ENCODE data around the gene MS4A14.
"Not testable (repeated sequence)": the region's sequence is repeated elsewhere in the genome, so short reads cannot be mapped to it uniquely, and the experiment has no call there.

The MS4A14 gene

DNA sequence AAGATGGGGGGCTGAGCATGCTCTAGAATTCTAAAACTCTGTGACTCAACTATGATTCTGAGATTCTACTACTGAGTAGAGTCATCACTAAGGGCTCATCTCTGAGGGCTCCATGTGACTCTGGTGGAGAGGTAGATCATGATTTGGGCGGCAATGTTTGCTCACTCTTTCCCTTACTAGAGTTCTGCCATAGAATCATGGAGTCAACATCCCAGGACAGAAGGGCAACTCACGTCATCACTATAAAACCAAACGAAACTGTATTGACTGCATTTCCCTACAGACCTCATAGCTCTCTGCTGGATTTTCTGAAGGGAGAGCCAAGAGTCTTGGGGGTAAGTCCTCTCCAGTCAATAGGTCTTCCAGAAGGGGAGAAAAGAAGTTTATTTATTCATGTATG lies at the start of gene MS4A14:
Gene MS4A14 (plus strand): TSS at position 78 of the 400 bp plus-strand sequence. CDS start 120 bp downstream, at position 198.
- DNase-seq (ENCODE audit: low read depth), result no peak

DNA sequence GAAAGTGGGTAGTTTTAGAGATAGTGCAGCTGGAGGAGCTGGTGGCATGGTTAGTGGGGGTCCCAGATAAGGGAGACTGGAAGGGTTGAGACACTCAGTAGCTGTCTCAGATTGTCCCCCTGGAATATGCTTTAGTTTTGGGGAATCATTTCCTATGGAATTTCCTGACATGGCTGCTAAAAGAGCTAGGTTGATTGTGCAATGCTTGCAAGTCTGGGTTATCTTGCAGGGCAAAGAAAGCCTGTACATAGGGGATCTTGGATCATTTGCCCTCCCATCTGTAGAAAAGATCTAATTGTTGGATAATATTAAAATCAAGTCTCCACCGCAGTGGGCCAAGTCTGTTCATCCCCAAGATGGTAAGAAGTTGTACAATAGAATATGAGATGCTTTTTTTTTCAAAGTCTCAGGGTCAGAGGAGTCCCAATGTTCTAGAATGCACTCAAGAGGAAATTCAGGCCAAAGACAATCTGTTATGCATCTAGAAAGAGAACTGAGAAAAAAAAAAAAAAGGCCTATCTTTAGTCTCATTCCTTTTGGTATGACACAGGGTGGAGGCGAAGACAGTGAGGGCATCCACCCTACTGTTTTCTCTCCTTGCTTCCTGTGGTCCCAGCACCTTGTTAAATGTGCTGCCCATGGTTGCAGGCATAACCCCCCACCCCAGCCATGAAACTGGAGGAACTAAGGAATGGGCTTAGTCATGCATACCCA lies 49.0 kb upstream of the MS4A14 start:
- DNase-seq (ENCODE audit: low read depth), result no peak

DNA sequence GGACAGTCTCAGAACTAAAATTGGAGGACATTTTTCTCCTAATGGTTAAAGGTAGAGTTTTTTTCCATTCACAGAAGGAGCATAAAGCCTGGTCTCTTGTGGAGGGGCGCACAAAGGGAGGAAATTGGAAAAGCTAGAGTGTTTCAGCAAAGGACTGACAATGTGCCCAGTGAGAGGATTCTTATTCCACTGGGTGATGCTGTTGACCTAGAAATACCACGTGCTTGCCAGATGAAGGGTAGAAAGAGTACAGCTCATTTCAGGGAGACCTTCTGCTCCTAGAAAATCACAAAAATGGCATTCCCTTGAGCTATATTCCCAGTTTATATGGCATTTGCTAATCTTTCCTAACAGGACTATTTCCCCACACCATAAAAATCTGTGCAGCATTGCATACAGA lies 48.1 kb upstream of the MS4A14 start:
- no peak for DNase-seq (ENCODE audit: low read depth)

- DNase-seq (ENCODE audit: low read depth), result no peak
These were observed 46.3 kb upstream of the MS4A14 start for GRCh38 chr11:60349990-60350389.

DNA sequence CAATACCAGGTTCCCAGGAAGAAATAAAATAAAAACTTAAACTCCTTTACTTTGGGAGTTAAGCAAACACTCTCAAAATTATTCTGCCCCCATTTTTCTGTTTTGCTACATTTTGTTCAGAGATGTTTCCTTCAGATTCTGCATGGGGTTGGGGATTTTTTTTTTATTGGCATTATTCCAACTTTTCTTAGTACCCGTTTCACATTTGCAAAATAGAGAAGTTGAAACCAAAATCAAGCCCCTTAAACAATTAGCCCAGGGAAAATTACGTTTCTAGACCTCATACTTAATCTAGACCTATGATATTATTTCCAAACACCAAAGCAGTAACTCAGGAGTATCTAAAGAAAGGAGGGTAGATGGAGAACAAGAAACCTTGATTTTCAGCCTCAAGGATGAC lies 38.5 kb upstream of the MS4A14 start:
- no peak for DNase-seq (ENCODE audit: low read depth)

- DNase-seq (ENCODE audit: low read depth), result no peak
These were observed 35.6 kb upstream of the MS4A14 start for GRCh38 chr11:60360621-60361020.

DNA sequence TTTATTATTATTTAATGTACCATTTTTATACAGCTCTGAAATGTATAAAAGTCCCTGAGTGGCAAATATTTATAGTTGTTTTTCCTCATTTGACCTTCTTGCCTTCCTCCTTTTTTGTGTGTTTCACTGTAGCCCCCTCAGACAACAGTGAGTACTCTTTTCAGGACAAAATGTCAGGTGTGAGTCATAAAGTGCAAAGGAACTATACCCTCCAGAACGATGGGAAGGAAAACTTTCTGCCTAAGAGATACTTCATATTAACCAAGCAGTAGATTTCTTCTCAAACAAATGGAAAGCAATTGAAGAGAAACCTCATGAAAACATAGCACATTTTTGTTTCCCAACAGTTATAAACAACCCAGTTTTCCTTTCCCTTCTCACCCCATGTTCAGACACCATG lies 34.0 kb upstream of the MS4A14 start:
- DNase-seq (ENCODE audit: low read depth), result no peak

DNA sequence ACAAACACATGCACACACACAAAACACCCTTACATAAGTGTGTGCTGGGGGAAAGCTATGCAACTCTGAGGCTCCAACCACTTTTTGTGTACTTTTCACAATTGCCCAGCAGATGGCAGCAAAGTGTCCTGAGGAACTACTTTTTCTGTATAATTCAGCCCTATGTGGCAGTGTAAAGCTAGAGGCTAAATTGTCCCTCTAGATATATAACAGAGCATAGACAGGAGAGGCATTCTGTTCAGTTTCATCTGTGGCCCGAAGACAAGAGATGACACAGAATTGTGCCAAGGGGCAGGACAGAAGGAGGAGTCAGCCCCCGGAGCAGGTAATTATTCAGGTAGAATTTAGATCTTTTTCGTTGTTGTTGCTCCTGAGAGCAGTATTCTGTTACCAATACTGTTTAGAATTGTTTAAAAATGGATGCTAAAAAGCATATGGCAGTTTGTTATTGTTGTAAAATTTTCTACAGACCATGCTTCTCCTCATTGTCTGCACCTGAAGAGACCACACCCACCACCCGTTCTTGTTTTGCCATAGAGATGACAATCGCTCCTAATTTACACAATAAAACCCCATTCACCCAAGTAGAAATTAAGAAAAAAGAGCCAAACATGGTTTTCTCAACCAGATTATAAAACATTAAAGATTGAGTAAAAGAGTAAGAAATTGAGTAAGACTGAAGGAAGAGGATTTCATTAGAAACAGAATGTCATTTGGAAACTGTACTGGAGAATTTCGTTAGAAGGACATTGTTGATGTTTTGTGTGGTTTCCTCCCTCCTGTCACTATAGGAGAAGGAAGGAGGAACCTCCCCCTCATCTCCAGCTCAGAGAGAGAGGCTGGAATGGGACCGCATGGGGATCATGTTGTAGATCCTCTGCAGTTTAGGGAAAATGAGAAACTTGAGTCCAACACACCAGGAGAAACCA lies 32.5 kb upstream of the MS4A14 start:
- DNase-seq (ENCODE audit: low read depth), result peak; percentile 2

- DNase-seq (ENCODE audit: low read depth), result not testable (repeated sequence)
These were observed 29.9 kb upstream of the MS4A14 start for GRCh38 chr11:60366262-60366904.

DNA sequence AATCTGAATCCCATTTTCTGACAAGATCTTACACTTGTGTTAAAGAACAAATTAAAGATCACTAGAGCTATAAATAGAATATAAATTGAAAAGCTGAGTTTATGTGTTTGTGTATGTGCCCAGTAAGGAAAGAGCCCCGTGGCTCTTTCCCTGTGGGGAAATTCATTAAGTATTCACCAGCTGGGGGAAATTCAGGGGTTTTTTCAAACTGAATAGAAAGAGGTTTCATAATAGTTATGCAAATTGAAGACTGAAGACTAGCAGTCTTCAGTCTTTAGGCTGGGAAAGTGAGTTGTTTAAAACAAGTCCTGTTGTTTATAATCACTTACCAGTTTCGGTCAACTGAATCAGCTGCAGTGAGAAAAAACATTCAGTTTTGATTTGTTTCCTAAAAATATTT lies 29.2 kb upstream of the MS4A14 start:
- no peak for DNase-seq (ENCODE audit: low read depth)

DNA sequence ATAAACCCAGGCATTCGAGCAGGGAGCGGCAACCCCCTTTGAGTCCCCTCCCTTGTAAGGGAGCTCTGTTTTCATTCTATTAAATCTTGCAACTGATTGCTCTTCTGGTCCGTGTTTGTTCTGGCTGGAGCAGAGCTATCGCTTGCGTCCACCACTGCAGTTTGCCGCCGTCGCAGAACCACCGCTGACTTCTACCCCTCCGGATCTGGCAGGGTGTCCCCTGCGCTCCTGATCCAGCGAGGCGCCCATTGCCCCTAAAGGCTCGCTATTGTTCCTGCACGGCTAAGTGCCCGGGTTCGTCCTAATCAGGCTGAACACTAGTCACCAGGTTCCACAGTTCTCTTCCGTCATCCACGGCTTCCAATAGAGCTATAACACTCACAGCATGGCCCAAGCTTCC lies 28.4 kb upstream of the MS4A14 start:
- no peak for DNase-seq (ENCODE audit: low read depth)

DNA sequence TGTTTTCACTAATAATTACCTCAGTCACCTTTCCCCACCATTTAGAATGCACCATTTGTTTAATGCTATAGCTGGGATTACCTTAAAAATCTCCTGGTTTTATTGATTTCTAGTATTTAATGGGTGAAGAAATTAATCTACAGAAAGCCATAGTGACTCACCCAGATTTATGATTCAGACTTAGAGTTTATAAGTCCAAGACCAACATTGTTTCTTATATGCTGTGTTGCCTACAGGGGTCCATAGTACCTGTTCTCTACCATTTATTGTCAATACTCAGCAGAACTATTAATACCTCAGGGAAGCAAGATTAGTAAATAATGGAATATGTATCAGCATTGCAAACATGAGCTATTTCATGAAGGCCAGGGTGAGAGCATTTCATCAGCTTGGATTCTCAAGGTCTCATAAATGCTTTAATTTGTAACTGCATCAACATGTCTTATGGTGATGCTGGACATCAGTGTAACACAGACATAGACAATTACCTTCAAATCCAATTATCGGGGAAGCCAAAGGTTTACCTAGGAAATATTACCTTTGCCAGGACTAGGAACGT lies 25.9 kb upstream of the MS4A14 start:
- no peak for DNase-seq (ENCODE audit: low read depth)

- DNase-seq (ENCODE audit: low read depth), result no peak
These were observed 25.4 kb upstream of the MS4A14 start for GRCh38 chr11:60370811-60371298.

GRCh38 chr11:60371386-60371785 lies 24.9 kb upstream of the MS4A14 start:
- DNase-seq (ENCODE audit: low read depth), result no peak

- DNase-seq (ENCODE audit: low read depth), result no peak
These were observed 24.4 kb upstream of the MS4A14 start for GRCh38 chr11:60371854-60372253.

- no peak for DNase-seq (ENCODE audit: low read depth)
These were observed 23.5 kb upstream of the MS4A14 start for GRCh38 chr11:60372767-60373166.

DNA sequence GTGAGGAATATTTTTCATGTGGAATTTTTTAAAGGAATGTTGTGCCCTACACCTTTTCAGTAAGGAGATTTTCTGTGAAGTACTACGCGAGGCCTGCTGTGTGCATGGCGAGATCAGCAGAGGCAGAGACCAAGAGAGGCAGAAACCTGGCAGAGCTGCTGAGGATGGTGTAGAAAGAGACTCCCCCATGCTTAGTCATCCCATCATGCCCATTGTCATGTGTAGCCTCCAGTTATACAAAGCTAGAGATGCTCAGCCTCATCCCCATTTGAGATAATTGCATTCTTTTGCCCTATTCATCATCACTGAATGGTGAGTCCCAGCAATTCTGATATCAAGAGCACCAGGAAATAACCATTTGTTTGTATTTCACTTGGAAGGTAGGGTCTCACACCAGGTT lies 20.9 kb upstream of the MS4A14 start:
- DNase-seq (ENCODE audit: low read depth), result no peak

GRCh38 chr11:60376601-60377000 lies 19.7 kb upstream of the MS4A14 start:
- no peak for DNase-seq (ENCODE audit: low read depth)

DNA sequence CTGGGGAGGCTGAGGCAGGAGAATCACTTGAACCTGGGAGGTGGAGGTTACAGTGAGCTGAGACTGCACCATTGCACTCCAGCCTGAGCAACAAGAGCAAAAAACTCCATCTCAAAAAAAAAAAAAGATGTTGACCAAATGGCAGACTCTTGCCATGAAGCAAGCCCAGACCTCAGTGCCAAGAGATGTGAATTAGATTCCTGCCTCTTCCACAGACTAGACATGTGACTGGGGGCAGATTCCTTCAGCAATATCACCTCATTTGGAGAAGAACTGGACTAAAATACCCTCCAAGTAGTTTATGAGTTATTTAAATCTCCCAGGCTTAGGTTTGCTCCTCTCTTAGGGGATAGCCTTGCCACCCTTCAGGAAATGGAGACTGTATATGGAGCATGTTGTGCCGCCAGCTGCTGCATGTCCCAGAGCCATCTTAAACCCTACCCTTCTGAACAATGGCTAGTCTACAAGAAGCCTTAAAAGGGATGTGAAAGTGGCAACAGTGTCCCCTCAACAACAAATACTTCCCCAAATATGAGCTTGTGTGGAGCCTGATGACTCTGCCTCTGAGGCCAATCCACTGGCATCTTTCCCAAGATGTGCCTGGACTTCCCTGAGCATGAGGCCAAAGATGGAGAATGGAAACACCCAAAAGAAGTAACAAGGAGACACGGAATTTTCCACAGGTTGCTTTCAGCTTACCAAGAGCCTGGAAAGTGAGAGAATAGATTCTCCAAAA lies 18.7 kb upstream of the MS4A14 start:
- no peak for DNase-seq (ENCODE audit: low read depth)

- no peak for DNase-seq (ENCODE audit: low read depth)
These were observed 17.9 kb upstream of the MS4A14 start, which contains the start of gene MS4A7 for GRCh38 chr11:60378354-60378753. MS4A7 (plus strand) TSS chr11:60378532; CDS start chr11:60383142, 4,610 bp downstream.

DNA sequence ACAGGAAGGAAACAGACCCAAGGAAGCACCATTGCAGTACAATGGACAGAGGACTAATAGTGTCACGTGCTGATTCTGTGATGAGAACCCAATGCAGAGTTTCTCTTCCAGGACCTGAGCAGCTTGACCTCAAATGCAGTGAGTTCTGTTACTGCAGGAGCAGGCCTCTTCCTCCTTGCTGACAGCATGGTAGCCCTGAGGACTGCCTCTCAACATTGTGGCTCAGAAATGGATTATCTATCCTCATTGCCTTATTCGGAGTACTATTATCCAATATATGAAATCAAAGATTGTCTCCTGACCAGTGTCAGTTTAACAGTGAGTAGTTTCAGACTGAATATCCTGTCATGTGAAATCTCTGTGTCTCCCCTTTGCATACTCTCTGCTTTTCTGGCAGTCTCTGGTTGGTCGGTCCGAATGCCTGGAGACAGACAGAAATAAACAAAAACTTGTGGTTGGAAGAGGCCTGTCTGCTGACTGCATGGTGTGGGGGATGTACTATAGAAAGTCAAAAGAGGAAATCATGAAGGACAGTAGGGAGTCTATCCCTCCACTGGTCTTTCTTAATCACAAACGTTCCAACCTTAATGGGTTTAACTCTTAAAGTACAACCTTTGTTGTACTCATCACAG lies 6.9 kb upstream of the MS4A14 start:
- DNase-seq (ENCODE audit: low read depth), result no peak
